ENCODE data around the gene SUPT3H.
"Not testable (repeated sequence)": the region's sequence is repeated elsewhere in the genome, so short reads cannot be mapped to it uniquely, and the experiment has no call there.

The SUPT3H gene

GRCh38 chr6:45062659-45063058 lies 315.1 kb downstream of the SUPT3H start:
- not testable (repeated sequence) for H3K9ac ChIP-seq (ENCODE audit: low read depth, low read length); H3K27me3 ChIP-seq (ENCODE audit: control insufficient read depth, insufficient read depth, low read length); H3K4me1 ChIP-seq (ENCODE audit: control insufficient read depth, insufficient read depth, low read length); H3K9me3 ChIP-seq (ENCODE audit: control insufficient read depth, insufficient read depth, low read length); H3K36me3 ChIP-seq (ENCODE audit: control insufficient read depth, insufficient read depth, low read length)
- peak overlapping the region; percentile 43 for H3K4me3 ChIP-seq (ENCODE audit: low read depth, low read length)

DNA sequence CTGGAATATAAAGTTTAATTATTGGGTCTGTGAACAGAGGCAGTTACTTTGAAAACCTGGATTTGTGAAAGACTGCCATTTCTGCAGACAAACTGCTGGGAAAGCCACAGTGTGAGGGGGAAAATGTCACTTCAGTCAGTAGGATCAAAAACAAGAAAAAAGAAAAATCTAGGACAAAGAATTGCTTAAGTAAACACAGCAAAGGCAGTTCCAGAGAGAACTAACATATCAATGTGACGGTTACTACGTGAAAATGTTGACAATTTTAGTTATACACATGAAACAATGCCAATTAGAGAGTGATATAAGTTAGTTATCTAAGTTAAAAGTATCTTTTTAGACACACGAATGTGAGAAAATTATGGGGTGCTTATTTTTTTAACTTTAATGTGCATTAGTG lies 320.0 kb downstream of the SUPT3H start:
- no peak overlapping the region for H3K9ac ChIP-seq (ENCODE audit: low read depth, low read length)
- no peaks in the 10 kb centered on the region for H3K36me3 ChIP-seq (ENCODE audit: control insufficient read depth, insufficient read depth, low read length)
- no peaks in the 10 kb centered on the region for H3K9me3 ChIP-seq (ENCODE audit: control insufficient read depth, insufficient read depth, low read length)
- H3K4me3 ChIP-seq (ENCODE audit: low read depth, low read length) = no peak overlapping the region
- H3K27me3 ChIP-seq (ENCODE audit: control insufficient read depth, insufficient read depth, low read length) = no peaks in the 10 kb centered on the region
- peaks cover 2% of the 10 kb centered on the region for H3K4me1 ChIP-seq (ENCODE audit: control insufficient read depth, insufficient read depth, low read length)

DNA sequence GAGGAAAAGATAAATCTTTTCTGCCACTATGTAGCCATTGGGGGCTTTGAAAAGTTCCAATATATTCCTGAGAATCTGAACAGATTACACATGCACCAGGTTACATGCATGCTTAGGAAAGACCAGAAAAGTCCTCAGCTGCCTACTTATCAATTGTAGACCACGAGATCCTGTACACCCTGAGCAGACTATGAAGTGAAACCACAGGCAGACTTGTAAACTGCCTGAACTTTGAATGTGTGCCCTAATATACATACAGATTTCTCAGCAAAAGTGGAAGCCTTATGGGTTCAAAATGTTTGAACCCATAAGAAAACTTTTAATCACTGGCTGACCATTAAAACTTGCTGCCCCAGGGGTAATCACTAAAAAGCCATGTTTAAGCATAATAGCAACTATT lies 323.1 kb downstream of the SUPT3H start:
- Histone ChIP-seq H3K4me3 (ENCODE audit: low read depth, low read length) (no peak overlapping the region), H3K9ac (ENCODE audit: low read depth, low read length) (no peak overlapping the region), H3K36me3 (ENCODE audit: control insufficient read depth, insufficient read depth, low read length) (no peaks in the 10 kb centered on the region), H3K9me3 (ENCODE audit: control insufficient read depth, insufficient read depth, low read length) (no peaks in the 10 kb centered on the region), H3K27me3 (ENCODE audit: control insufficient read depth, insufficient read depth, low read length) (no peaks in the 10 kb centered on the region), H3K4me1 (ENCODE audit: control insufficient read depth, insufficient read depth, low read length) (peaks cover 2% of the 10 kb centered on the region)

- Histone ChIP-seq H3K4me1 (ENCODE audit: control insufficient read depth, insufficient read depth, low read length) (peaks cover 2% of the 10 kb centered on the region), H3K4me3 (ENCODE audit: low read depth, low read length) (no peak overlapping the region), H3K9ac (ENCODE audit: low read depth, low read length) (no peak overlapping the region), H3K9me3 (ENCODE audit: control insufficient read depth, insufficient read depth, low read length) (no peaks in the 10 kb centered on the region), H3K27me3 (ENCODE audit: control insufficient read depth, insufficient read depth, low read length) (no peaks in the 10 kb centered on the region), H3K36me3 (ENCODE audit: control insufficient read depth, insufficient read depth, low read length) (no peaks in the 10 kb centered on the region)
Measured at GRCh38 chr6:45052325-45052724, 325.4 kb downstream of the SUPT3H start.

DNA sequence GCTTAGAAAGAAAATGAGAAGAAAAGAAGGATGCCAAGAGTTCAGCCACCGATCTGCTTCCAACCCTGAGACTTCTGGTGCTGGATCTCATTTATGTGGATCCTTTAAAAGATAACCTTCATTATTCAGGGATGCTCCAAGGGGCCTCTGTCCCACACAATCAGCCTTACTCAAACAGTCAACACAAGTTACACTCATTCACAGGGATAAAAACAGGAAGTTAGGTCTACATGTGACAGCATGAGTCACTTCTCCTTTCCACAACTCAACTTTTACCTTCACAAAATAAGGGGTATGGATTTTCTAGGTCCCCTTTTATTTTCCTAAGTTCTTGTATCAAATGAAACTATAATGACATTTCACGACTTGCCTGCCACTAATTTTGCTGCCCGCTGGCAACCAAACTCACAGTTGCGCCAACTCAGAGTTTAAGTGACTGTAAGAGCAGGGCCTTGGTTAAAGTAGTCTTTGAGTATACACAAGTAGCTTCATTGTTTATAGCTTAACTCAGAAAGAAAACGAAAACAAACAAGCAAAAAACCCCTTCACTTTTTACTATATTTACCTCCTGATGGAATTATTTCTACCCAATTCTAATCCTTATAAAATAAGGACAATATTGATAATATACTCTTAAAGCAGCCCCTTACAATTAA lies 328.4 kb downstream of the SUPT3H start:
- Histone ChIP-seq H3K27me3 (ENCODE audit: control insufficient read depth, insufficient read depth, low read length) (no peaks in the 10 kb centered on the region), H3K9ac (ENCODE audit: low read depth, low read length) (no peak overlapping the region), H3K36me3 (ENCODE audit: control insufficient read depth, insufficient read depth, low read length) (no peaks in the 10 kb centered on the region), H3K4me3 (ENCODE audit: low read depth, low read length) (no peak overlapping the region), H3K4me1 (ENCODE audit: control insufficient read depth, insufficient read depth, low read length) (peaks cover 2% of the 10 kb centered on the region), H3K9me3 (ENCODE audit: control insufficient read depth, insufficient read depth, low read length) (no peaks in the 10 kb centered on the region)

DNA sequence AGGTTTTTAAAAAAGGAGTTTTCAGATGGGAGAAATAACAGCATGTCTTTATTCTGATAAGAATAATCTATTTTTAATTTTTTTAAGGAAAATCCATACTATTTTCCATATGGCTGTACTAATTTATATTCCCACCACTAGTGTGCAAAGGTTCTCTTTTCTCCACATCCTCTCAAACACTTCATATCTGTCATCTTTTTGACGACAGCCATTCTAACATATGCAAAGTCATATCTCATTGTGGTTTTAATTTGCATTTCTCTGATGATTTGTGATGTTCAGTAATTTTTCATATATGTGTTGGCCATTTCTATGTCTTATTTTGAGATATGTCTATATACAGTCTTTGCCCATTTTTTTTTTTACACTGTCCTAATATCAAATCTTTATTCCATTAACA lies 330.2 kb downstream of the SUPT3H start:
- Histone ChIP-seq H3K36me3 (ENCODE audit: control insufficient read depth, insufficient read depth, low read length) (no peaks in the 10 kb centered on the region), H3K9me3 (ENCODE audit: control insufficient read depth, insufficient read depth, low read length) (no peaks in the 10 kb centered on the region), H3K4me1 (ENCODE audit: control insufficient read depth, insufficient read depth, low read length) (no peaks in the 10 kb centered on the region), H3K9ac (ENCODE audit: low read depth, low read length) (no peak overlapping the region), H3K4me3 (ENCODE audit: low read depth, low read length) (no peak overlapping the region), H3K27me3 (ENCODE audit: control insufficient read depth, insufficient read depth, low read length) (no peaks in the 10 kb centered on the region)

- no peaks in the 10 kb centered on the region for H3K9me3 ChIP-seq (ENCODE audit: control insufficient read depth, insufficient read depth, low read length)
- H3K9ac ChIP-seq (ENCODE audit: low read depth, low read length) = no peak overlapping the region
- H3K4me3 ChIP-seq (ENCODE audit: low read depth, low read length) = no peak overlapping the region
- no peaks in the 10 kb centered on the region for H3K4me1 ChIP-seq (ENCODE audit: control insufficient read depth, insufficient read depth, low read length)
- H3K27me3 ChIP-seq (ENCODE audit: control insufficient read depth, insufficient read depth, low read length) = no peaks in the 10 kb centered on the region
- H3K36me3 ChIP-seq (ENCODE audit: control insufficient read depth, insufficient read depth, low read length) = no peaks in the 10 kb centered on the region
Measured at GRCh38 chr6:45045253-45045601, 332.5 kb downstream of the SUPT3H start.

DNA sequence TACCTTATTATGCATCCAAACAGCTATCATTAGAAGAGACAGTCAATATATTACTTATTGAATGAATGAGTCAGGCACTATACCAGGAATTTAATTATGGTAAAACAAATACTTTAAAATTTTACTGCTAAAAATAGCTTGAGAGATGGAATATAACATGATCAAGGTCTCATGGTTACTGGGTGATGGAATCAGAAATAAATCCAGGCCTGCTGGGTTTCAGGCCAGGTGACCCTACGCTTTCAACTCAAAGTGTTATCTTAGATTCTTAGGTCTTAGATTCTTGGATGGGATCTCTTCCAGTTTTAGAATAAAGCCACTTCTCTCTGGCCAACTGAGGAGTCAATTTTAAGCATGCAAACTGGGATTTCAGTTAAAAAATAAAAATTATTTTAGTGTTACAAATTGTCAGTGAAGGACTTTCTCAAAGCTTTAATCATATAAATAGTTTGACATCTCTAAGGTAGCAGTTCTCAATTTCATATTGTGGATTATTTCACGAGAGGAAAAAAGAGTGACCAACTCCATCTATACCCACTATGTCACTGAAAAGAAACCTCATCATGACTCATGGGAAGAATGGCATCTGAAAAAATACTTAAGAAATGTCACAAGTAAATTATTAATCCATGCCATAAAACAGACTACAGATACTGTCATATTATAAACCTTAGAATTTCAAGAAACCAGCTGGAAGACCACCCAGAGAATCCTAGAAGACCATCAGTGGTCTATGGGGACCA lies 333.1 kb downstream of the SUPT3H start:
- no peaks in the 10 kb centered on the region for H3K36me3 ChIP-seq (ENCODE audit: control insufficient read depth, insufficient read depth, low read length)
- H3K4me3 ChIP-seq (ENCODE audit: low read depth, low read length) = no peak overlapping the region
- no peak overlapping the region for H3K9ac ChIP-seq (ENCODE audit: low read depth, low read length)
- H3K9me3 ChIP-seq (ENCODE audit: control insufficient read depth, insufficient read depth, low read length) = no peaks in the 10 kb centered on the region
- H3K4me1 ChIP-seq (ENCODE audit: control insufficient read depth, insufficient read depth, low read length) = no peaks in the 10 kb centered on the region
- H3K27me3 ChIP-seq (ENCODE audit: control insufficient read depth, insufficient read depth, low read length) = no peaks in the 10 kb centered on the region

DNA sequence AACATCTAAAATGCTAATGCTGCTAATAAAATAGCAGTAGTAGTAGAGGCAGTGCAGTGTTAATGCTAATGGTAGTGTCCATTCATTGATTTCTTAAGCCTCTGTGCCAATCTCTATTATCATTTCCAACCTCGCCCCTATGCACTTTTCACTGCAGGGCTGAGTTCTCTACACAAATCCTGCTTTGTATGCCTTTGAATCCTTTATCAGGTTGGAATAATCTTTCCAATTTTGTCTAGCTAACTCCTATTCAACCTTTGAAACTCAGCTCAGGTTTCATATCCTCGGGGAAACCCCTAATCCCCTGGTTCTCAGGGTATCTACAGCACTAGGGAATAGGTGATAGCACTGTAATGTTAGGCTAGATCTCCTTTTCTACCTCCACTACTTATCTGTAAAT lies 333.6 kb downstream of the SUPT3H start:
- Histone ChIP-seq H3K9ac (ENCODE audit: low read depth, low read length) (no peak overlapping the region), H3K4me3 (ENCODE audit: low read depth, low read length) (no peak overlapping the region), H3K9me3 (ENCODE audit: control insufficient read depth, insufficient read depth, low read length) (no peaks in the 10 kb centered on the region), H3K36me3 (ENCODE audit: control insufficient read depth, insufficient read depth, low read length) (no peaks in the 10 kb centered on the region), H3K27me3 (ENCODE audit: control insufficient read depth, insufficient read depth, low read length) (no peaks in the 10 kb centered on the region), H3K4me1 (ENCODE audit: control insufficient read depth, insufficient read depth, low read length) (no peaks in the 10 kb centered on the region)

GRCh38 chr6:45042673-45043072 lies 335.1 kb downstream of the SUPT3H start:
- not testable (repeated sequence) for H3K4me3 ChIP-seq (ENCODE audit: low read depth, low read length); H3K36me3 ChIP-seq (ENCODE audit: control insufficient read depth, insufficient read depth, low read length); H3K27me3 ChIP-seq (ENCODE audit: control insufficient read depth, insufficient read depth, low read length); H3K4me1 ChIP-seq (ENCODE audit: control insufficient read depth, insufficient read depth, low read length); H3K9me3 ChIP-seq (ENCODE audit: control insufficient read depth, insufficient read depth, low read length); H3K9ac ChIP-seq (ENCODE audit: low read depth, low read length)

DNA sequence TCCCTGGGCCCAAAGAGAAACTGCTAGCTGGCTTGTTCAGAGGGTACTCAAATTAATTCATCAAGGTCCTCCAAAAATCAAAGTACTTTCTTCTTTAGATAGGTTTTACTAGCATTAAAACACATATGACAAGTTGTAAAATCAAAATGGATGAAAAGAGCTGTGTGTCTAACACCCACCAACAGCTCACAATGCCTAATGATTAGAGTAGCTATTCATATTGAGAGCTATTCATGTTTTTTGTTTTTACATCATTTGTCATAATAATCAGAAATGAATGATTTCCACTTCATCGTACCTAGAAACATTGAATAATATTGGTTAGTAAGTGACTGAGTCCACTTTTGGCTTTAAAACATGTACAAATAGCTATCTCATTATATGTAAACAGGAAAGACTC lies 339.5 kb downstream of the SUPT3H start:
- no peaks in the 10 kb centered on the region for H3K9me3 ChIP-seq (ENCODE audit: control insufficient read depth, insufficient read depth, low read length)
- H3K4me3 ChIP-seq (ENCODE audit: low read depth, low read length) = no peak overlapping the region
- H3K36me3 ChIP-seq (ENCODE audit: control insufficient read depth, insufficient read depth, low read length) = no peaks in the 10 kb centered on the region
- no peaks in the 10 kb centered on the region for H3K4me1 ChIP-seq (ENCODE audit: control insufficient read depth, insufficient read depth, low read length)
- H3K27me3 ChIP-seq (ENCODE audit: control insufficient read depth, insufficient read depth, low read length) = no peaks in the 10 kb centered on the region
- no peak overlapping the region for H3K9ac ChIP-seq (ENCODE audit: low read depth, low read length)

DNA sequence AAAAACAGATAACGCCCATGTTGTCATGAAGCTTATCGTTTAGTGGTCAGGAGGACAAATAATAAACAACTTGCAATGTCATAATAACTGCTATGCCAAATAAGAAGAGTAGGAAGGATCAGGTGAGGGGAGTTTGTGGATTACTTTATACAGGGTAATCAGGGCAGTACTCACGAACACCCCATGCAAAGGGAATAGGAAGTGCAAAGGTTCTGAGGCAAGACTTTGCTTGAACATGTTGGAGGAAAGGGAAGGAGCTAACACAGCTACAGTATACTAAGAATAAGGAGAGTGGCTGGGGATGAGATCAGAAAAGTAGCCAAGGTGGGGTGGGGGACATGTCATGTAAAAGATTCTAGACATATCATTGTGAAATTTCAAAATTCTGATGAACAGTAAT lies 341.6 kb downstream of the SUPT3H start:
- no peaks in the 10 kb centered on the region for H3K9me3 ChIP-seq (ENCODE audit: control insufficient read depth, insufficient read depth, low read length)
- no peaks in the 10 kb centered on the region for H3K36me3 ChIP-seq (ENCODE audit: control insufficient read depth, insufficient read depth, low read length)
- no peak overlapping the region for H3K9ac ChIP-seq (ENCODE audit: low read depth, low read length)
- no peaks in the 10 kb centered on the region for H3K27me3 ChIP-seq (ENCODE audit: control insufficient read depth, insufficient read depth, low read length)
- no peak overlapping the region for H3K4me3 ChIP-seq (ENCODE audit: low read depth, low read length)
- H3K4me1 ChIP-seq (ENCODE audit: control insufficient read depth, insufficient read depth, low read length) = no peaks in the 10 kb centered on the region

Measured in iPS-15b (cell line).